Stimulated activated effector memory CD8-positive, alpha-beta T cell treated with anti-CD3 and anti-CD28 coated beads, Interleukin-12 subunit alpha, Interleukin-12 subunit beta, amount 100 ng/mL, for 72 hours (primary cell): ENCODE data around the gene ASCC3.

Experiments
- ATAC-seq: fragments of 150-1000 bp; cut with Tn5 transposase; 2 replicates; pipeline ENCODE4 v1.10.0; 2021
- DNase-seq, 2 donors: peaks; one replicate each; pipeline ENCODE4 v3.0.0; 2021 to 2022; ENCODE audit warnings: low spot score in 2 of 2
- H3K27ac Mint-ChIP-seq: one replicate; pipeline ENCODE4 v1.8.0; 2022; ENCODE audit warnings: mild to moderate bottlenecking, mixed read lengths
- H3K36me3 Mint-ChIP-seq: one replicate; pipeline ENCODE4 v1.8.0; 2022; ENCODE audit warnings: mild to moderate bottlenecking, mixed read lengths
- H3K4me1 Mint-ChIP-seq: one replicate; pipeline ENCODE4 v1.8.0; 2022; ENCODE audit warnings: mixed read lengths
- H3K4me3 Mint-ChIP-seq: one replicate; pipeline ENCODE4 v1.8.0; 2022; ENCODE audit warnings: mild to moderate bottlenecking, mixed read lengths
- H3K9me3 Mint-ChIP-seq: one replicate; pipeline ENCODE4 v1.8.0; 2022; ENCODE audit warnings: mixed read lengths

Gene ASCC3

GRCh38 chr6:100730001-100730980 lies 150.8 kb downstream of the ASCC3 start:
- no peak overlapping the region for H3K4me3 Mint-ChIP-seq
- no peak for DNase-seq
- peaks cover 6% of the 10 kb centered on the region for H3K4me1 Mint-ChIP-seq
- no peak for ATAC-seq
- no peak overlapping the region for H3K27ac Mint-ChIP-seq
- peaks cover 7% of the 10 kb centered on the region for H3K36me3 Mint-ChIP-seq
- H3K9me3 Mint-ChIP-seq = no peaks in the 10 kb centered on the region

GRCh38 chr6:100726666-100727065 lies 154.5 kb downstream of the ASCC3 start:
- peaks cover 14% of the 10 kb centered on the region for H3K4me1 Mint-ChIP-seq
- H3K36me3 Mint-ChIP-seq = peaks cover 24% of the 10 kb centered on the region
- no peak for DNase-seq
- no peak for ATAC-seq
- no peaks in the 10 kb centered on the region for H3K9me3 Mint-ChIP-seq
- no peak overlapping the region for H3K4me3 Mint-ChIP-seq
- no peak overlapping the region for H3K27ac Mint-ChIP-seq

- ATAC-seq = no peak
- Mint-ChIP-seq H3K27ac (peak overlapping the region; percentile 2), H3K9me3 (no peaks in the 10 kb centered on the region), H3K36me3 (peaks cover 24% of the 10 kb centered on the region), H3K4me3 (no peak overlapping the region), H3K4me1 (peaks cover 23% of the 10 kb centered on the region)
- no peak for DNase-seq
Measured at GRCh38 chr6:100724696-100725095, 156.4 kb downstream of the ASCC3 start.

GRCh38 chr6:100724222-100724621 lies 156.9 kb downstream of the ASCC3 start:
- Mint-ChIP-seq H3K36me3 (peaks cover 23% of the 10 kb centered on the region), H3K9me3 (no peaks in the 10 kb centered on the region), H3K4me3 (no peak overlapping the region), H3K27ac (peak overlapping the region; percentile 2), H3K4me1 (peaks cover 24% of the 10 kb centered on the region)
- ATAC-seq (no peak), DNase-seq (no peak)

GRCh38 chr6:100721256-100721655 lies 159.9 kb downstream of the ASCC3 start:
- H3K27ac Mint-ChIP-seq = no peak overlapping the region
- peaks cover 17% of the 10 kb centered on the region for H3K36me3 Mint-ChIP-seq
- H3K9me3 Mint-ChIP-seq = no peaks in the 10 kb centered on the region
- peaks cover 18% of the 10 kb centered on the region for H3K4me1 Mint-ChIP-seq
- DNase-seq = no peak
- H3K4me3 Mint-ChIP-seq = no peak overlapping the region
- ATAC-seq = no peak

- Mint-ChIP-seq H3K27ac (peak overlapping the region; percentile 52), H3K9me3 (no peaks in the 10 kb centered on the region), H3K4me3 (peak overlapping the region; percentile 5), H3K4me1 (peaks cover 18% of the 10 kb centered on the region), H3K36me3 (peaks cover 17% of the 10 kb centered on the region)
- DNase-seq = no peak
- ATAC-seq = no peak
Measured at GRCh38 chr6:100719883-100720682, 161.0 kb downstream of the ASCC3 start.

GRCh38 chr6:100712997-100713396 lies 168.1 kb downstream of the ASCC3 start:
- ATAC-seq (no peak), DNase-seq (no peak)
- Mint-ChIP-seq H3K9me3 (no peaks in the 10 kb centered on the region), H3K27ac (no peak overlapping the region), H3K36me3 (peaks cover 26% of the 10 kb centered on the region), H3K4me3 (no peak overlapping the region), H3K4me1 (no peaks in the 10 kb centered on the region)

GRCh38 chr6:100706491-100706890 lies 174.6 kb downstream of the ASCC3 start:
- Mint-ChIP-seq H3K4me3 (no peak overlapping the region), H3K36me3 (peaks cover 1% of the 10 kb centered on the region), H3K4me1 (peaks cover 9% of the 10 kb centered on the region)

GRCh38 chr6:100704961-100705360 lies 176.2 kb downstream of the ASCC3 start:
- ATAC-seq = no peak
- DNase-seq = no peak
- H3K27ac Mint-ChIP-seq = no peak overlapping the region
- H3K9me3 Mint-ChIP-seq = peaks cover 11% of the 10 kb centered on the region
- H3K36me3 Mint-ChIP-seq = peaks cover under 1% of the 10 kb centered on the region
- peaks cover 13% of the 10 kb centered on the region for H3K4me1 Mint-ChIP-seq
- no peak overlapping the region for H3K4me3 Mint-ChIP-seq

More at GRCh38 chr6:100706491-100706890, 174.6 kb downstream of the ASCC3 start:
- Mint-ChIP-seq H3K27ac (no peak overlapping the region), H3K9me3 (peaks cover 8% of the 10 kb centered on the region)
- ATAC-seq = no peak
- DNase-seq = no peak

- Mint-ChIP-seq H3K9me3 (peaks cover 19% of the 10 kb centered on the region), H3K36me3 (peaks cover 13% of the 10 kb centered on the region), H3K4me3 (no peak overlapping the region), H3K27ac (no peak overlapping the region), H3K4me1 (peaks cover 13% of the 10 kb centered on the region)
- no peak for DNase-seq
- no peak for ATAC-seq
Measured at GRCh38 chr6:100701728-100702127, 179.4 kb downstream of the ASCC3 start.

GRCh38 chr6:100700009-100700408 lies 181.1 kb downstream of the ASCC3 start:
- peaks cover 13% of the 10 kb centered on the region for H3K4me1 Mint-ChIP-seq
- no peak for ATAC-seq
- H3K4me3 Mint-ChIP-seq = no peak overlapping the region
- peaks cover 19% of the 10 kb centered on the region for H3K9me3 Mint-ChIP-seq
- DNase-seq = no peak
- peaks cover 13% of the 10 kb centered on the region for H3K36me3 Mint-ChIP-seq
- H3K27ac Mint-ChIP-seq = no peak overlapping the region

GRCh38 chr6:100695445-100695844 lies 185.7 kb downstream of the ASCC3 start:
- H3K27ac Mint-ChIP-seq = no peak overlapping the region
- H3K4me1 Mint-ChIP-seq = no peaks in the 10 kb centered on the region
- H3K9me3 Mint-ChIP-seq = peaks cover 8% of the 10 kb centered on the region
- DNase-seq (no peak), ATAC-seq (no peak)
- H3K4me3 Mint-ChIP-seq = no peak overlapping the region
- H3K36me3 Mint-ChIP-seq = peaks cover 18% of the 10 kb centered on the region

- Mint-ChIP-seq H3K9me3 (no peaks in the 10 kb centered on the region), H3K27ac (no peak overlapping the region), H3K36me3 (peaks cover 12% of the 10 kb centered on the region), H3K4me3 (no peak overlapping the region), H3K4me1 (no peaks in the 10 kb centered on the region)
- no peak for ATAC-seq
- no peak for DNase-seq
Measured at GRCh38 chr6:100693249-100693927, 187.7 kb downstream of the ASCC3 start.

GRCh38 chr6:100691972-100692371 lies 189.2 kb downstream of the ASCC3 start:
- no peak for DNase-seq
- H3K4me1 Mint-ChIP-seq = no peaks in the 10 kb centered on the region
- no peak overlapping the region for H3K27ac Mint-ChIP-seq
- no peaks in the 10 kb centered on the region for H3K9me3 Mint-ChIP-seq
- no peak overlapping the region for H3K4me3 Mint-ChIP-seq
- ATAC-seq = no peak
- peaks cover 7% of the 10 kb centered on the region for H3K36me3 Mint-ChIP-seq

- no peaks in the 10 kb centered on the region for H3K9me3 Mint-ChIP-seq
- no peak overlapping the region for H3K4me3 Mint-ChIP-seq
- no peaks in the 10 kb centered on the region for H3K4me1 Mint-ChIP-seq
- no peak overlapping the region for H3K27ac Mint-ChIP-seq
- DNase-seq (no peak), ATAC-seq (no peak)
- peaks cover 6% of the 10 kb centered on the region for H3K36me3 Mint-ChIP-seq
Measured at GRCh38 chr6:100686216-100686615, 194.9 kb downstream of the ASCC3 start.
